ENCODE measurements around the gene FKBP2. TPM values are rescaled to one million over a fixed set of nuclear protein-coding genes. Genes with fewer than 3 reads are reported as not detected.
A peak's percentile ranks its signal among the peaks of the same experiment; 100 is the strongest.

FKBP2 gene
- total RNA-seq, 1 donor from 2014 or later = 5.3 TPM

DNA sequence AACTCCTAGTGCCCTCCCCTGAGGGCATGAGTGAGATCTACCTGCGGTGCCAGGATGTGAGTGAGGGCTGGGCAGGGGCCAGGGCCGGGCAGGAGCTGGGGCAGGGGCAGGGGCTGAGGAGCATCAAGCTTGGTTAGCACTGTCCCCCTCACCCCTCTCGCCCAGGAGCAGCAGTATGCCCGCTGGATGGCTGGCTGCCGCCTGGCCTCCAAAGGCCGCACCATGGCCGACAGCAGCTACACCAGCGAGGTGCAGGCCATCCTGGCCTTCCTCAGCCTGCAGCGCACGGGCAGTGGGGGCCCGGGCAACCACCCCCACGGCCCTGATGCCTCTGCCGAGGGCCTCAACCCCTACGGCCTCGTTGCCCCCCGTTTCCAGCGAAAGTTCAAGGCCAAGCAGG is 20.6 kb upstream of the FKBP2 start:
- Mint-ChIP-seq H3K4me1 (peaks cover 9% of the 10 kb centered on the region), H3K9me3 (no peaks in the 10 kb centered on the region), H3K36me3 (peaks cover 2% of the 10 kb centered on the region), H3K27me3 (ENCODE audit: insufficient read depth, low read depth) (no peaks in the 10 kb centered on the region), H3K4me3 (no peak overlapping the region), H3K27ac (no peak overlapping the region)
- no peaks in the 10 kb centered on the region for H4K20me1 ChIP-seq (ENCODE audit: low read depth)
- H3K27me3 ChIP-seq = no peaks in the 10 kb centered on the region
- H3F3A ChIP-seq (ENCODE audit: low read depth) = peaks cover 5% of the 10 kb centered on the region
- H3K27ac ChIP-seq = no peak overlapping the region
- peak; percentile 0 for DNase-seq (ENCODE audit: low spot score)
- no peaks in the 10 kb centered on the region for H3K79me2 ChIP-seq (ENCODE audit: low read depth)
- H3K4me3 ChIP-seq = no peak overlapping the region
- no peak overlapping the region for H2AFZ ChIP-seq (replicated peaks)
- no peak for TF ChIP-seq EZH2phosphoT487 (IDR thresholded peaks at IDR 0.05)
- no peak for TF ChIP-seq CTCF (IDR thresholded peaks at IDR 0.05)
- TF ChIP-seq EZH2 (IDR thresholded peaks at IDR 0.05) = no peak
- H3K4me2 ChIP-seq = no peak overlapping the region
- no peak overlapping the region for H3K9ac ChIP-seq
- peaks cover 3% of the 10 kb centered on the region for H3K4me1 ChIP-seq
- H3K36me3 ChIP-seq = no peaks in the 10 kb centered on the region
- no peaks in the 10 kb centered on the region for H3K9me3 ChIP-seq (ENCODE audit: low read depth)

- H3K79me2 ChIP-seq (ENCODE audit: low read depth) = no peaks in the 10 kb centered on the region
- DNase-seq (ENCODE audit: low spot score) = no peak
- H3K4me3 Mint-ChIP-seq = no peak overlapping the region
- no peak overlapping the region for H3K27ac ChIP-seq
- no peak overlapping the region for H3K27ac Mint-ChIP-seq
- no peaks in the 10 kb centered on the region for H3K9me3 ChIP-seq (ENCODE audit: low read depth)
- no peaks in the 10 kb centered on the region for H3K27me3 Mint-ChIP-seq (ENCODE audit: insufficient read depth, low read depth)
- no peak overlapping the region for H2AFZ ChIP-seq (replicated peaks)
- no peaks in the 10 kb centered on the region for H3K27me3 ChIP-seq
- H3K4me3 ChIP-seq = no peak overlapping the region
- no peak overlapping the region for H3K9ac ChIP-seq
- peaks cover 4% of the 10 kb centered on the region for H3K4me1 ChIP-seq
- no peaks in the 10 kb centered on the region for H4K20me1 ChIP-seq (ENCODE audit: low read depth)
- peaks cover 1% of the 10 kb centered on the region for H3K36me3 Mint-ChIP-seq
- H3K4me2 ChIP-seq = no peak overlapping the region
- peaks cover 9% of the 10 kb centered on the region for H3F3A ChIP-seq (ENCODE audit: low read depth)
- no peaks in the 10 kb centered on the region for H3K9me3 Mint-ChIP-seq
- peaks cover 11% of the 10 kb centered on the region for H3K4me1 Mint-ChIP-seq
- TF ChIP-seq EZH2 (IDR thresholded peaks at IDR 0.05) (no peak), EZH2phosphoT487 (IDR thresholded peaks at IDR 0.05) (no peak), CTCF (IDR thresholded peaks at IDR 0.05) (no peak)
- no peaks in the 10 kb centered on the region for H3K36me3 ChIP-seq
Observed at GRCh38 chr11:64220798-64221197, 20.1 kb upstream of the FKBP2 start.

DNA sequence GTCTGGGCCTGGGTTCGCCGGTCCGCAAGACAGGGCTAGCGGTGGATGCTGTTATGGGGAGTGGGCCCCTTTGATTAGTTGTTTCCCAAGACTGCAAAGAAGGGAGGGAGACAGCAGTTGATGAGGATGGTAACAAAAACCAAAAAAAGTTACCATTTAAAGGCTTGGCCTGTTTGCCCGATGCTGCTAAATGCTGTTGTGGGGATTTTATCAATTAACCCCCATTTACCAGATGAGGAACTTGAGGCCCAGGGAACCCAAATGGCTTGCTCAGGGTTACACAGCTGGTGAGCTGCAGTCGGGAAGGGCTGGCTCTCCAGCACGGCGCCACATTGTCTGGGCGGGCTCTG is 18.3 kb upstream of the FKBP2 start:
- no peaks in the 10 kb centered on the region for H3K36me3 ChIP-seq
- H3K9me3 ChIP-seq (ENCODE audit: low read depth) = no peaks in the 10 kb centered on the region
- Mint-ChIP-seq H3K27me3 (ENCODE audit: insufficient read depth, low read depth) (no peaks in the 10 kb centered on the region), H3K27ac (no peak overlapping the region), H3K36me3 (no peaks in the 10 kb centered on the region), H3K4me3 (no peak overlapping the region), H3K4me1 (peaks cover 19% of the 10 kb centered on the region), H3K9me3 (no peaks in the 10 kb centered on the region)
- no peak overlapping the region for H3K4me2 ChIP-seq
- no peaks in the 10 kb centered on the region for H4K20me1 ChIP-seq (ENCODE audit: low read depth)
- H3K27ac ChIP-seq = no peak overlapping the region
- no peaks in the 10 kb centered on the region for H3K27me3 ChIP-seq
- H3K4me3 ChIP-seq = no peak overlapping the region
- peaks cover 12% of the 10 kb centered on the region for H3K4me1 ChIP-seq
- TF ChIP-seq EZH2phosphoT487 (IDR thresholded peaks at IDR 0.05) = no peak
- TF ChIP-seq EZH2 (IDR thresholded peaks at IDR 0.05) = no peak
- no peak for TF ChIP-seq CTCF (IDR thresholded peaks at IDR 0.05)
- no peak overlapping the region for H3K9ac ChIP-seq
- peaks cover 9% of the 10 kb centered on the region for H3F3A ChIP-seq (ENCODE audit: low read depth)
- no peak for DNase-seq (ENCODE audit: low spot score)
- no peak overlapping the region for H2AFZ ChIP-seq (replicated peaks)
- no peaks in the 10 kb centered on the region for H3K79me2 ChIP-seq (ENCODE audit: low read depth)
